GM12878 (cell line): ENCODE data around the gene PHF3. TPM values are rescaled to one million over a fixed set of nuclear protein-coding genes. Genes with fewer than 3 reads are reported as not detected.

ENCODE experiments used
- ATAC-seq: fragments of 200-7000 bp; cut with Tn5 transposase; 3 replicates; pipeline ENCODE4 v1.9.1; 2020; ENCODE audit warnings: mild to moderate bottlenecking, moderate library complexity
- BruUV-seq: library from RNA; stranded (reverse); fragments of 400-500 nt; replicated peaks from 2 replicates; lab custom pipeline; 2021; lab: Mats Ljungman, UMichigan
- CTCF ChIA-PET: fragments of 300-600 bp; sonication (Branson Sonifier 250); formaldehyde crosslinking; extraction: SDS; loops from one replicate; lab custom pipeline; 2021; ENCODE audit warnings: inconsistent platforms; lab: Yijun Ruan, JAX
- POLR2A ChIA-PET: fragments of 350-600 bp; formaldehyde crosslinking; extraction: SDS; loops from one replicate; lab custom pipeline; 2021; ENCODE audit warnings: inconsistent platforms; lab: Charles Lee
- RAD21 ChIA-PET: fragments of 300-600 bp; sonication (Branson Sonifier 250); formaldehyde crosslinking; loops from one replicate; lab custom pipeline; 2023; ENCODE audit warnings: antibody characterized with exemption; ENCODE audit not compliant: unreplicated experiment; lab: Charles Lee
- SMC1A ChIA-PET: fragments of 300-600 bp; sonication (Branson Sonifier 250); formaldehyde crosslinking; loops from one replicate; lab custom pipeline; 2023; ENCODE audit not compliant: unreplicated experiment, uncharacterized antibody; lab: Charles Lee
- DNase-seq: peaks from one replicate; pipeline ENCODE4 v3.0.0-alpha.2; 2011; ENCODE audit warnings: low read depth, low spot score
- FAIRE-seq: peaks from 3 replicates; lab custom pipeline; 2011; peaks lifted over from hg19 to GRCh38; lab: Jason Lieb, UNC
- H2AFZ ChIP-seq: 2 replicates; pipeline ENCODE4 v1.6.0; 2011; ENCODE audit warnings: low read depth, low read length, control low read depth; ENCODE audit not compliant: control insufficient read depth
- H3K27ac ChIP-seq: 2 replicates; pipeline ENCODE4 v1.5.1; 2011; ENCODE audit warnings: control low read depth; ENCODE audit not compliant: control insufficient read depth, insufficient read depth
- H3K27me3 ChIP-seq, 2 experiments: replicated peaks in 1 of 2; 2 replicates each; pipeline versions ENCODE4 v1.6.0 to v1.6.1; 2011; ENCODE audit warnings: low read length in 1 of 2; ENCODE audit not compliant: control insufficient read depth in 2 of 2, insufficient read depth in 2 of 2
- H3K36me3 ChIP-seq, 2 experiments: 2 replicates each; pipeline ENCODE4 v1.5.1; 2011; ENCODE audit warnings: low read length in 1 of 2; ENCODE audit not compliant: control insufficient read depth in 2 of 2, insufficient read depth in 2 of 2
- H3K4me1 ChIP-seq: 2 replicates; pipeline ENCODE4 v1.6.1; 2011; ENCODE audit warnings: mild to moderate bottlenecking, low read length, moderate library complexity, mixed read lengths; ENCODE audit not compliant: control insufficient read depth, insufficient read depth
- H3K4me2 ChIP-seq: 2 replicates; pipeline ENCODE4 v1.6.0; 2011; ENCODE audit warnings: control low read depth; ENCODE audit not compliant: control insufficient read depth, insufficient read depth
- H3K4me3 ChIP-seq: fragments of 200-600 bp; sonication (generic); 2 replicates; pipeline ENCODE4 v1.5.1; 2016
- H3K79me2 ChIP-seq: 2 replicates; pipeline ENCODE4 v1.6.0; 2011; ENCODE audit warnings: low read length; ENCODE audit not compliant: control insufficient read depth, insufficient read depth
- H3K9ac ChIP-seq: 2 replicates; pipeline ENCODE4 v1.8.0; 2011; ENCODE audit warnings: low read length, control low read depth, mixed read lengths; ENCODE audit not compliant: control insufficient read depth, insufficient read depth
- H3K9me3 ChIP-seq: replicated peaks from 3 replicates; pipeline ENCODE4 v1.5.1; 2011; ENCODE audit warnings: mild to moderate bottlenecking, low read length; ENCODE audit not compliant: control insufficient read depth, insufficient read depth
- H4K20me1 ChIP-seq: 2 replicates; pipeline ENCODE4 v1.6.0; 2011; ENCODE audit not compliant: control insufficient read depth, insufficient read depth
- CEBPZ ChIP-seq: fragments of 150-350 bp; IDR thresholded peaks from 2 replicates; pipeline ENCODE4 v1.6.1; 2016; ENCODE audit warnings: low read depth, low read length
- ETV6 ChIP-seq, 2 experiments: fragments of 450-650 bp in 1 of 2; IDR thresholded peaks in 1 of 2; conservative IDR thresholded peaks in 1 of 2; 2 replicates each; pipeline ENCODE4 v1.6.1; 2014; ENCODE audit warnings: antibody characterized with exemption in 1 of 2, borderline replicate concordance in 1 of 2, low read depth in 1 of 2, mild to moderate bottlenecking in 1 of 2, moderate library complexity in 1 of 2
- HDGF ChIP-seq: fragments of 450-650 bp; IDR thresholded peaks from 2 replicates; pipeline ENCODE4 v1.6.1; 2016; ENCODE audit warnings: antibody characterized with exemption
- NBN ChIP-seq: fragments of 450-650 bp; IDR thresholded peaks from 2 replicates; pipeline ENCODE4 v1.6.1; 2016
- NKRF ChIP-seq: fragments of 450-650 bp; conservative IDR thresholded peaks from 2 replicates; pipeline ENCODE4 v1.6.1; 2017; ENCODE audit warnings: mild to moderate bottlenecking, moderate library complexity
- RCOR1 ChIP-seq: conservative IDR thresholded peaks from 2 replicates; pipeline ENCODE4 v1.6.1; 2012; ENCODE audit warnings: low read depth, low read length, improper control_type of control experiment
- RUNX3 ChIP-seq: IDR thresholded peaks from 2 replicates; pipeline ENCODE4 v1.6.1; 2012; ENCODE audit warnings: low read length, inconsistent platforms
- ZBTB40 ChIP-seq: fragments of 450-650 bp; IDR thresholded peaks from 2 replicates; pipeline ENCODE4 v1.6.1; 2016; ENCODE audit warnings: mild to moderate bottlenecking, moderate library complexity, borderline replicate concordance
- WGBS: methylation state at CpG from one replicate; pipeline ENCODE4 v1.1.6; 2016; ENCODE audit warnings: low lambda C conversion rate; ENCODE audit not compliant: insufficient replicate concordance, insufficient coverage; ENCODE audit errors: missing lambda C conversion rate; 5-methylcytosine and 5-hydroxymethylcytosine counted together
- in situ Hi-C: fragments of 300-500 bp; cut with MboI; formaldehyde crosslinking; loops from 9 replicates; pipeline ENCODE4 v1.14.3; 2018; ENCODE audit warnings: mixed read lengths
- intact Hi-C: fragments of 100-400 bp; cut with micrococcal nuclease; formaldehyde crosslinking; loops from one replicate; pipeline ENCODE4 v1.14.2; 2022; ENCODE audit not compliant: unreplicated experiment
- polyA plus RNA-seq, 11 experiments: library from polyadenylated mRNA; depleted of rRNA in 4 of 11; unstranded in 6 of 11; stranded (reverse) in 5 of 11; fragments of >200 nt; fragmentation: Nextera tagmentation in 4 of 11; fragmentation: Illumina TruSeq in 1 of 11; extraction: Ambion mirVana in 4 of 11; extraction: Trizol in 1 of 11; gene quantifications; 1 replicate in 1 of 11; 2 replicates in 10 of 11; pipeline versions ENCODE4 v1.2.1 to v1.2.3, GENCODE V29; 2011 to 2016; ENCODE audit warnings: inconsistent platforms in 2 of 11, missing spikeins in 2 of 11, low read depth in 1 of 11
- total RNA-seq, 4 experiments: library from RNA; depleted of rRNA in 3 of 4; stranded (reverse); fragments of >200 nt in 3 of 4; fragmentation: Illumina TruSeq in 1 of 4; extraction: Trizol in 1 of 4; gene quantifications; 2 replicates each; pipeline versions ENCODE4 v1.2.1 to v1.2.3, GENCODE V29; 2013 to 2021

The PHF3 gene
- total and polyA plus RNA-seq, 10 of the 15 experiments (the other 5 are each of a cell fraction or from before 2014, with no cell fraction given), result 8.3 to 61.5 (median 26.6) TPM

- TF ChIP-seq RUNX3, result no peak
- no peak for TF ChIP-seq HDGF
- TF ChIP-seq ETV6 (conservative IDR thresholded peaks at IDR 0.05 in 1 of 2, IDR thresholded peaks at IDR 0.05 in 1 of 2; ENCODE audit: borderline replicate concordance in 1 of 2, low read depth in 1 of 2), result no peak
- no peak for TF ChIP-seq RCOR1
- TF ChIP-seq NBN, result no peak
Observed at GRCh38 chr6:63675138-63675537, 39.5 kb downstream of the PHF3 start (continued).

- Histone ChIP-seq H3K4me3 (no peak overlapping the region), H3K4me2 (no peak overlapping the region), H3K4me1 (peaks cover 8% of the 10 kb centered on the region; the same call in 1 of the 2 replicates), H2AFZ (no peak overlapping the region), H4K20me1 (no peaks in the 10 kb centered on the region), H3K27me3 (no peaks in the 10 kb centered on the region), H3K27ac (no peak overlapping the region), H3K9me3 (no peaks in the 10 kb centered on the region), H3K79me2 (peaks cover 32% of the 10 kb centered on the region), H3K36me3 (no peaks in the 10 kb centered on the region; a peak in 2 of 4 replicates), H3K9ac (no peak overlapping the region)
- no peak for DNase-seq
- BruUV-seq, result no TSS peak
- ChIA-PET CTCF (interaction anchor here (0.8 to 1.3 kb wide), 3 partner anchors 21 to 58 kb away, joined by 3 read pairs; no protein-coding TSS in a partner anchor), RAD21 (interaction anchor here (0.9 kb wide), 1 partner anchor 355 kb away, joined by 3 read pairs; no protein-coding TSS in a partner anchor), POLR2A (interaction anchor here (1.5 kb wide), 1 partner anchor 13 kb away, joined by 3 read pairs; no protein-coding TSS in a partner anchor), SMC1A (interaction anchor here (0.7 to 1.1 kb wide), 4 partner anchors 13 to 42 kb away, joined by 3 read pairs; no protein-coding TSS in a partner anchor)
- WGBS, result 95% methylated on average over 3 of the region's 3 CpGs
- ATAC-seq, result no peak
- intact Hi-C loops, result no loop called here
- FAIRE-seq, result no peak
- in situ Hi-C loops, result no loop called here
- TF ChIP-seq NKRF (no peak), ZBTB40 (no peak), CEBPZ (no peak)
Observed at GRCh38 chr6:63676412-63677114, 41.0 kb downstream of the PHF3 start.
